HS-27A (cell line): ENCODE results near the gene CDC5L.

Source experiments
- DNase-seq: peaks from one replicate; pipeline ENCODE4 v3.0.0-alpha.2; 2012; ENCODE audit warnings: low read depth, missing footprints

The CDC5L gene

DNA sequence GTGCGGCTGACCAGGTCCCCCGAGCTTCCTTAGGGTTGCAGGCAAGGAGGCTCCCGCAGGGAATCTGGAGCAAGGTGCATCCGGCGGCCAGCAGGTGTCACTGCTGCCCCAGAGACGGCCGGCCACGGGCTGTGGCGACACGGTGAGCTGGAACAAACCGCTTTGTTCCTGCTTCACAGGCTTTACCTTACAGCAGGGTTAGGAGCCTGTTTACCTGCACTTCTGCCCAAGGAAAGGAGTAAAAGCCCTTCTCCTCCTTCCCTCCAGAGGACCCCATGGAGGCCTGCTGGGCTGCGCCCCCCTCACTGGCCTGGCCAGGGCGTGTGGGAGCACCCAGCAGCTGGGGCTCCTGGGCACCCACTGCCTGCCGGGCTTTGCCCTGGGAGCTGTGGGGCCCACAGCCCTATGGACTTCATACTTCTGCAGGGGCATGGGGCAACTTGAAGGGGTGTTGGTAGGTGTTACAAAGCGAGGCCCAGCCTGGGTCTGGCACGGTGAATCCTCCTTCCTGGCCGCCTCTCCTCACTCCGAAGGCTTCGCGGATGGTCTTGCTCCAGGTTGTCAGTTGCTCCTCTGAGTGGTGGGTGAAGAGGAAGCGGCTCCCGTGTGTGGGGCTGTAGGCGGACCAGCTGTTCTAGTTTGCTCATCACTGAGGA lies 88.4 kb downstream of the CDC5L start:
- no peak for DNase-seq

DNA sequence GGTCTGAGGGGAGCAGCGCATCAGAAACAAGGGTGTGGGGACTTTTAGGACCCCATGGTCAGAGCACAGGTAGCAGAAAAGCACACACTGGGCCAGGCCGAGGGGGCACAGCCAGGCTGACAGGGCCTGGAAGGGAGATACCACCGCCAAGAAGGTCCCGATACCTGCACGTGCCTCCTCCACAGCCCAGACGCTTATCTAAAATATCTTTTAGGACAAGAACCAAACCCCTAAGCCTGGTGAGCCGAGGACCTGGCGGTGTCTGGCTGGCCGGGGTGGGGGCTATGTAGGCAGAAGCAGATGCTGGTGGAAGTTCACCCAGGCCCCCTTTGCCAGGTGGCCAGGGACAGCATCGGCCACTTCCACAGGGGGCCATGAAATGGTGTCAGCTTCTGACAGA lies 89.3 kb downstream of the CDC5L start:
- no peak for DNase-seq

DNA sequence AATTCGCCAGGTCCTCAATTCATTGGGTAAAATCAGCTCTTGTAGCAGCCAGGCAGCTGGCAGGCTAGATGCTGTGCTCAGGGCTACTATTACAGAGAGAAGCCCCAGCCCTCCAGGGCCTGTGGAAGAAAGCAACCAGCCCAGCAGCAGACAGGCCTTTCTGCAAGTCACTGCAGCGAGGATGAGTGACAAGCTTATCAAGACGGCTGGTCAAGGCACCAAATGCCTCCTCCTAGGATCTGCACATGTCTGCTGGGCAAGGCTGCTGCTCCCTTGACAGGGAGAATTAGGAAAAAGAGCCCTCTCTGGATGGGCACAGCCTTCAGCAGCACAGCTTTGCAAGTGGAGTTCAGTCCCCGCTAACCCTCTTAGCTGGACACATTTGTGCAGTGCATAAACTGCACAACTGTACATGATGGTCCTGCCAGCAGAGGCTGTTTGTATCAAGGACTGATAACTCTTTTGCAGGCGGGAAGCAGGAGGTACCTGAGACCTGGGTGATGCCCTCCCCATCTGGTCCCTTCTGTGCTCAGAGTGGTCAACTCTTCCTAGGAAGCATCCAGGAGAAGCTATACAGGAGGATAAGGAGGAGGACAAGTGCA lies 89.9 kb downstream of the CDC5L start:
- no peak for DNase-seq

DNA sequence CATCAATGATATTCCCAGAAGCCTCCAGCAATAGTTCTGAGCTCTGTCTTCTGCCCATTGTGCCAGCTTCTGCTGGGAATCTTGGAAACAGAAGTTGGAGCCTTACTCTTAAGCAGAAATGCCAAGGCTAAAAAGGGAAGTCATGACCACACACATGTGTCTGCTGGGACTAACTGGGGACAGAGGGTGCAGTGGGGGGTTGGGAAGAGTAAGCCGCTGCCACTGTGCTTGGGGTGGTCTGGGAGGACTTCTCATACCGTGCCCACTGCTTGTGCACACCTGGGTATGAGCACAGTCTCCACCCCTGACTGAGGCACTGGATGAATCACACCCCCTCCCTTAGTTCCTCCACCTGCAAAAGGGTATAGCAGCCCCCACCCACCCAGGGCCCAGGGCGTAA lies 90.7 kb downstream of the CDC5L start:
- no peak for DNase-seq

DNA sequence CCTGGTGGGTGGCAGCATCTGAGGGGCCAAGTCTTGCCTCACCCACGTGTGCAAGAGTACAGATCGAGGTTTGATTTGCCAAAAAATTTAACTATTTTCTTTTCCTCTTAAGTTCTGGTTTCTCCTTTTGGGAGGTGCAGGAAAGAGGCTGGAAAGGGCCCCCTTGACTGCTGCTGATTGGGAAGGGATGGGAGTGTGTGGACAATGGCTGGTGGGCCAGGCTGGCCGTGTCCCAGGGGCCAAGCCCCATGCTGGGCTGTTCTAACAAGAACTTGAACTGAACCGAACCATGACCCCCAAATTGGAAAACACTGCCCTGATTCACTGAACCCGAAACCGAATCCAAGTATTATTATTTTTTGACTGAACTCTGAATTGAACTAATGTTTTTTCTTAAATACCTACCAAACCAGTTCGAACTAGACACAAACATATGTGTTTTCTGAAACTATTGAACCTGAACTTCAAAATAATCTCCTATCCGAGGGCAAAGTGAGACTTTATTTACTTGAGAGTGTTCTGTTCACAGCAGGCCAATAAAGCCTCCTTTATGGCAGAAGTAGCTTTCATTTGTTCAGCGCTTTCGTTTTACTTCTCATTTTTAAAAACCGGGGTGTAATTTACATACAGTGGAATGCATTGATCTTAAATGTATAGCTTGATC lies 91.2 kb downstream of the CDC5L start:
- DNase-seq, result no peak

DNA sequence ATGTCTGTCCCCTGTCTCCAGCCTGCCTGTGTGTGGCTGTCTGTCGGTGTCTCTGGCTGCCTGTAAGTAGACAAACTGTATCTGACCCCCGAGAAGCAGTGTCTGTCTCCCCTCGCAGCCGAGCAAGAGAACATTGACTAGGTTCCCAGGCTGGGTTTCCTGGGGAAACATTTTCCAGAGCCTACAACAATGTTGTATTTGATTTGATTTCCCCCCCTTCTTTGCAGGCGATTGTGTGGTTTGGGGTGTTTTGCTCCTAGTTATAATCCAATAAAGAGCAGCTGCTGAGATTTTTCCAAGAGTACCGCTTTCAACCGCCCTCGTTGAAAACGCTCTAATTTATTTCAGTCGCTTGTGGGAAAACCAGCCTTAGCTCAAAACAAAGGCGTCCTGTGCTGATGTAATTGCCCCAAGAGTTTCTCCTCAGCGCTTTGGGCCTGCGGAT lies 92.6 kb downstream of the CDC5L start:
- DNase-seq, result no peak

DNA sequence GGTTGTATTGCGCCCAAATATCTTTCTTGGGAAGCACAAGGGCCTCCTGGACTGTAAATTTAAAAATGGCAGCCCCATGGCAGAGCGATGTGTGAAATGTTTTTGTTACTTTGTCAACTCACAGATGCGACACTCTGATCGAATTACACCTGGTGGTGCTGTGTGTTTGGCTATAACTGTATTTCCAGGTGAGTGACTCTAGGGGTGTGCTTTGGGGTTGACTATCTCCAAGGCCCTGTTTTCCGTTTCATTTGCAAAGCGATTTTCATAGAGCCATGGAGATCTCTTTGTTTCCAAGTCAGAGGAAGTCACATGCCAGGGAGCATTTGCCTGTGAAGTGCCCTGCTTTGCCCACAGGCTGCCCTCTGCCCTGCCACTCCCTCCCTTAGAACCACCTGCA lies 93.5 kb downstream of the CDC5L start:
- DNase-seq, result no peak

DNA sequence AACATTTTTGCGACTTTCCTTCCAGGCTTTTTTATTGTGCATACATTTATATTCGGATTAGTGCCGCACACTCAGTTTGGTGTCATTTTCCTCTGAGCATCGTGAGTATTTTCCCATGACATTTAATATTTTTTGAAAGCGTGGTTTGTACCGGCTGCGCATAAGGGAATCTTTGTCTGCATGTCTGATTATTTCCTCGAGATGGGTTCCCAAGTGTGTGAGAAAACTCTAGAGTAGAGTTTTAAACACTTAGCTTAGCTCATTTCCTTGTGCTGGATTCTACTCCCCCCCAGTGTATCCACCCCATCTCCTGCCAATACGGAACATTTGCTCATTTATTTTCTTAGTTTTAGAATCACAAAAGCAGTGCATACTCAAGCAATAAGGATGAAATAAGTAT lies 94.3 kb downstream of the CDC5L start:
- DNase-seq, result no peak

DNA sequence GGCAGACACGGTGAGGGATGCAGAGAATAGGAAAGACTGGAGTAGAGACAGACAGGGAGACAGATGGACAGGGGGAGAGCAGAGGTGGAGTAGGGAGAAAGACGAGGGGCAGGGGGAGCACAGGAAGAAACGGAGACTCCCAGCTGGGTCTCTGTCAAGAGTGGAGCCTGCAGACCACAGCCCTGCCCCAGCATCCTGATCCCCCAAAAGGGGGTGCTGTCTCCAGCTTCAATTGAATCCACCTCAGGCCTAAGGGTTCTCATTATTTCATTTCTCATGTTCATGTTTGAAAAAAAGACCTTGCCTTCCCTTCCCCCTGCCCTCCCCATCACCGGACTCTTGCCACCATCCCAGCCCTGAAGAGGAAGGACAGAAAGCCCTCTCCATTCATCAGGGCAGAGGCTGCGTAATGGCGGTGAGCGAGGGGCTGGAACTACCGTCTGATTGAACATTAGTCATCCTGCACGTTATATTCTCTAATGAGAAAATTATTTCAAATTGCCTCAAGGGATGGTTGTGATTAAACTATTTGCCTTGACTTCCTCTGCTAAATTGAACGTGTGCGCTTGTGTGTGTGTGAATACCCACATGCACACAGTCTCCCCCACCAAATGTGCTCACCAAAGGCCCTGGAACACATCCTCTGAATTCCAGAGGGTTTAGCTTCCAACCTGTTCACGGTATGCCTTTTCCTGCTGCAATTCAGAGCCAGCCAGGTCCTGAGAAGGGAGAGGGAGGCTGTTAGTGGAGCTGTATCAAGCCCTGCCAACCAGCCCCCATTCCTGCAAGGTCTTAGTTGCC lies 98.3 kb downstream of the CDC5L start:
- DNase-seq, result no peak

DNA sequence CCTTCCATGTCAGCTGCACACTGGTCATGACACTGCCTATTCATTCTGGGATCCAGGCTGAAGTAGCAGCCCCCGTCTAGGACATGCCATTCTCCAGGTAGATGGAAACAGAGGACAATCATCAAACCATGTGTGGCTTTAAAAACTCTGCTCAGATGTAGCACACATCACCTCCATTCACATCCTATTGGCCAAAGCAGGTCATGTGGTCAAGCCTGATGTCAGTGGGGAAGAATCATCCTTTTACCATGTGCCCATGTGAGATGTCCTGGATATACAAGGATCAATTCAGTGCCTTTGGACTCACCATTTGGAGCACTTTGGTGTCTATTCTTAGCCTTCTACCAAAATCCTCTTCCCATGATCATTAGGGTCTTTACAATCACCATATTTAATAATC lies 99.5 kb downstream of the CDC5L start:
- no peak for DNase-seq

DNA sequence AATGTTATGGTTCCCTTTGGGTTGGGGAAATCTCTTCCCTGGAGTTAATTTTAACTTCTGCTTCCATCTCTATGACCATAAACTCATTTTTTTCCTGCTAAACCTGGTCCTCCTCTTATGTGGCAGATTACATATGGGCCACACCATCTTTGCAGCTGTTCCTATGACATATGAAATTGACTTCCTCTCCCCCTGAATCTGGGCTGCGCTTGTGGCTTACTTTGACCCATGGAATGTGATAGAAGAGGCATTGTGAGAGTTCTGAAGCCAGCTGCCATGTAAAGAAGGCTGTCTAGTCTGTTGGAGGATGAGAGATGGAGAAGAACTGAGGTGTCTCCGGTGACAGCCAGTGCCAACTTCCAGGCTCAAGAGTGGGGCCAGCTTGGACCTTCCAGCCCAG lies 100.1 kb downstream of the CDC5L start:
- no peak for DNase-seq

DNA sequence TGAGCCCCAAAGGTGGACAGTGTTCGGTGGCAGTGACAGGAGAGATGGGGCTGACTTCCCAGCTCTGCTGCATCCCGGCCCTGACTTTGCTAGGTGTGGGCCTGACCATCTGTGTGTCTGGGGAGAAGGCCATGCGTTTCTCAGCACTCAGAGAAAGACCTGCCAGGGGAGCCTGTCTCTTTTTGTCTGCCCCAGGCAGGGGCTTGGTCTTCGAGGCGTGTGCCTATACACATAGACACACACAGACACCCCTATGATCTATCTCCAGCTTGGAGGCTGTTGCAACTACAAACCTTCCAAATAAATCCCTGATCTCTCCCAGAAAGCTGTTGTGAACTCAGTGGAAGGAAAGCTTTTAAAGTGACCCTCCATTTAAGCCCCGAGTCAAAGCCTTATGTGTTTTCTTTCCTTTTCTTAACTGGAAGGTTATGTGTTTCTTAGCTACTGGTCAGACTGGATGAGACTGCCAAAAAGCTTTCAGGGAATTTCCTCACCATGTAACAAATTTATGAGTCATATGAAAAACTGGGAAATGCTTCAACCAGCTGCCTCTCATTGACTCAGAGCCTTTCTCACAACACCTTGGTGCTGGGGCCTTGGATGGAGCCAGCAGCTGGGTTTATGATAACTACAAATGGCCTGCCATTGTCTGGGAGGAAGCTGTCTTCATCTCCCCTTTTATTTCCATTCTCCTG lies 102.6 kb downstream of the CDC5L start:
- peak; percentile 89 for DNase-seq

DNA sequence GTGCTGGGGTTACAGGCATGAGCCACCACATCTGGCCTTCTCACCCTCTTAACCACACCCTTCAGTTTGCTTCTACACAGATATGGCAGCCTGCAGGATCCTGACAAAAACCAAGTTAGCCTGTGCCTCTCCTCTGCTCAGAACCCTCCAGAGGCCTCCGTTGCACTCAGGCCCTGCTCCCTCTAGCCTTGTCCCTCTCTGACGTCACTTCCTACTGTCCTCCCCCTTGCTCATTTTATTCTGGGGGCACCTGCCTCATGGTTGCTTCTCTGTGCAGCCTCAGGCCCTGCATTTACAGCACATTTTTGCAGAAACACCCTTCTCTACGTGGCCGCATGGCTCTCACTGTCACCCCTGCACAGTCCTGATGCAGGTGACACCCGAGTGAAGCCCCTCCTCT lies 105.6 kb downstream of the CDC5L start:
- DNase-seq, result no peak

DNA sequence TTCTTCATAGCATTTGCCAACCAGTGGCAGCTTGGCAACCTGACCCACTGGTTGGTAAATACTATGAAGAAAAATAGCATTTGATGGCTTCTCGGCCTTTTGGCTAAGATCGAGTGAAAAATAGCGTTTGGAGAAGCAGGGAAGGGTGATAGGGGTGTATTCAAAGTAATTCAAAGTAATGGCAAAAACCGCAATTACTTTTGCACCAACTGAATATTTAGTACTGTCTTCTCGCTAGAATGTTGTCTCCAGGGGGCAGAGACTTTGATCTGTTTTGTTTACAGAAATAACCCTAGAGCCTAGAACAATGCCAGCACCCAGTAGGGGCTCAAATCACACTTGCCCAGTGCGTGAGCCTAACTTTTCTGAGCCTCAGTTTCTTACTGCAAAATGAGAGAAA lies 106.1 kb downstream of the CDC5L start:
- no peak for DNase-seq

DNA sequence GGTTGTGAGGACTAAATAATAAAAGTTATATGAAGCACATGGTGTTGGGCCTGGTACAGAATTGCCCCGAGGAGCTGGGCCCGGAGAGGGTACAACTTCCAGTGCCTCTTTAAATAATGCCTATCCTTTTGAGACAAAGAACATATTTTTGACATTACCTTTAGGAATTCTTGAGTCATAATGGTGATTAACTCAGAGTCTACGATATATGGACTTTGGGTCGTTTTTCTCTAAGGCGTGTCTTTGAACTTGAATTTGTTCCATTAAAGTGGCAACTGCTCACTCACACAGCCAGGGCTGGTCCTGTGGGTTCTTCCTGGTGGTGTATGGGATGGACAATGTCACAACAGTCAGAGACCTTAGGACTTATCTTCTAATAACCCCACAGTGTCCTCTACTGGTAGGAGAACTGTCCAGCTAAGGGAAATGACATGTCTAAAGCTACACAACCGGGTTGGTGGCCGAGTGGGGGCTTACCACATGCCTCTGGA lies 106.5 kb downstream of the CDC5L start:
- peak; percentile 84 for DNase-seq

DNA sequence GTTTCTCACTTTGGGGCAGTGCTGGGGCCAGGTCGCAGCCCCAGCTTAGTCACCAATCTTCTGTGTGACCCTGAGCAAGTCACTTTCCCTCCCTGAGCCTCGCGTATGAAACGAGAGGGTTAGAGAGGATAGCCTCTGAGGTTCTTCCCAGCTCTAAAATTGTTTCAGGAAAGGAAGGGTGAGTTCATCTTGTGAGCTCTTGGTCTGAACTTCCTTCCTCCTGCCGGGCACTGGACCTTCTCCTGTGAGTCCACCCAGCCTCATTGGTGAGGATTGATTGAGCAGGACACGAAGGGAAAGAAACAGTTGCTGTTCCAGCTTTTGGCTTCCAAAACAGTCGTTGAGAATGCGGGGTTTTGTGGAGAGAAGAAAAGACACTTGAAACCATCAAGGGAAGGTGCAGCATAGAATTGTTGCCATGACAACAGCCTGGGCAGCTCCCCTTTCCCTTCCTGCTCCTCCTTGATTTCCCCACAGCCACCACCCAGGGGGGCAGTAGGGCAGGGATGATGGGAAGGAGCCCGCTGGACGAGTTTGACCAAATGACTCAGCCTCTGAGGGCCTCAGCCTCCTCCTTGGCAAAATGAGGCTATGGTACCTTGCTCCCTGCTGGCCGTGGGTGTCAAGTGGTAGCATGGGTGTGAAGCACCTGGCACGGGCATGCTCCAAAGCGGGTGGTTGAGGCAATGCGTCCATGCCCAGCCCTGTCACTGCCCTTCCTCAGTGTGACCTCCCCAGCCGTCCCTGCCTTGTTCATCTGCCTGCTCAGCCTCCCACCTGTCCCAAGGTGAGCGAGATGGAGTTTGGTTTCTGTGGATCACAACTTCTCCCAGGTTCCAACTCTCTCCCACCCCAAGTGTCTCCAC lies 107.8 kb downstream of the CDC5L start:
- no peak for DNase-seq

DNA sequence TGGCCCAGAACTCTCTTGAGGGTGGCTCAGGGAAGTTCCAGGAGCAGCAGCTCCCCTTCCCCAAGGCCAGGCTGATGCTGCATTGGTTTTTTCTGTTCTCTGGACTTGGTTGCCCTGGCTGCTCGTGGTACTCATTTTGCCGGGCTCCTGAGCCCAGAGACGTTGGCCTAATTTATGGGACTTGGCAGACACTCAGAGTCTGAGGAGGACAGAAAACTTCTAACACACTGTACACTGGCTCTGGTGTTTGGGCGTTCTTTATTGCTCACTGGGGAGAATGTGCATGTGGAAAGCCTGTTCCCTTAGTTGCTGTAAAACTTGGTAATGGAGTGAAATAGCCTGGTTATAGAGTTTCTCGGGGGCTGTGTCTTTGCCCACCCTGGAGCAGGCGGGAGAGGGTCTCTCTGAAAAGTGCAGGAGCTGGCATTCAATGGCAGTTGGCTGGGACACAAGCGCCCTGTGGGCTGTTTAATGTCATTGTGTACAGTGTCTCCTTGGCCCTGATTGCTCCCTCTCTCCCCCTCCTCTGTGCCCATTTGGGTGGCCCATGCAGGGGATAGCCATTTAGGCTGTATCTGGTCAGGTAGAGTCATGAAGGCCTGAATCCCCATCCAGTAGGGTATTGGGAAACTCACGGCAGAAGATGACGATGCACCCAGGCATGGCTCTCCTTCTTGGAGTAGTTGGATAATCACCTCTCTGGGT lies 109.3 kb downstream of the CDC5L start:
- DNase-seq, result no peak

DNA sequence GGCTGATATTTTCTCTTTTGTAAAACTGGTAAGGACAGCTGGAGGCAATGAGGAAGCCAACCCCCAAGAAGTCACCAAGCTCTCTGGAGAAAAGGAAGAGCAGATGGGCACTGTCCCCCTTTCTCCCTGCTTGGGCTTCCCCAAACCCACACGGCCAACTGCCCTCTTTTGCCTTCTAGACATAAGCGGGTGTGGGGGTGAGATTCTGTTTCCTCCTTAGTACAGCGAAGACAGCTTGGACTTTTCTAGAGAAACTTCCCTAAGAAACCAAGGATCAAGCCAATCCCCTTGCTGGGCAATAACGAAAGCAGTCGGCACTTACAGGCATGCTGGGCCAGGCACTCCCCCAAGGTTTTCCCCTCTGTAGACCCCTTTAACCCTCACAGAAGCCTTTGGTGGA lies 110.3 kb downstream of the CDC5L start:
- no peak for DNase-seq

DNA sequence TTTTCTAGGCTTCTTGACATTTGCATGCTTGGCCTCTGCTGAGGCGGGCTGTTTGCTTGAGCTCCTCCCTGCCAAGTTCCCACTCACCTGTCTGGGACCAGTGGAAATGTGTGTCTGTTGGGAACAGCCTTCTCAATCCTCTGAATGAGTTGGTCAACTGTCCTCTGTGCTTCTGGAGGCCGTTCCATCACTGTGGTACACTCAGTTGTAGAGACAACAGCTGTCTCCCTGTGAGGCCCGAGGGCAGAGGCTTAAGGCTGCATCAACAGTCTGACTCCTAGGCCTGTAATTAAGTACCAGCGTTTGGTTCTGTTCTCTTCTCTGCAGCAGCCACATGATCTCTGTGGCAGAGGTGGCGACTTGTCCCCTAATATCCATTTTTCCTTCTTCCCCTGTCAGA lies 110.9 kb downstream of the CDC5L start:
- DNase-seq, result no peak

DNA sequence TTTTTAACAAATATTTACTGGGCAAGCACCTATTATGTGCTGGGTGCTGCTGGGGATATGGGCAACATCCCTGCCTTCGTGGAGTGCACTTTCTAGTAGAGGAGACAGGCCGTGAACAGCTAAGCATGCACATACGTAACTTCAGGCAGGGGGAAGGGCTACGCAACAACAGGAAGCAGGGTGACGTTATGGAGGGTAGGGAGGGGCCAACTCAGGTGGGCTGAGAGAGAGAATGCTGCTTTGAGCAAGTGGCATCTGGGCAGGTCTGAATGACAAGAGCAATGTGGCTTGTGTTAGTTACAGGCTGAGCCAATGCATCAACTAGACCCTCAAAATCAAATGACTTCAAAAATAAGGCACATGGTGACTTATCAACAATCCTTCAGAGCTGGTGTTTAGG lies 112.1 kb downstream of the CDC5L start:
- no peak for DNase-seq
